ENCODE results near the gene FGB. TPM values are rescaled to one million over a fixed set of nuclear protein-coding genes. Genes with fewer than 3 reads are reported as not detected.

The FGB gene
- total and polyA plus RNA-seq, 9 of the 15 experiments (the other 6 are each of a cell fraction or from before 2014, with no cell fraction given): 0.07 to 1.9 (median 0.13) TPM; not detected in 6

DNA sequence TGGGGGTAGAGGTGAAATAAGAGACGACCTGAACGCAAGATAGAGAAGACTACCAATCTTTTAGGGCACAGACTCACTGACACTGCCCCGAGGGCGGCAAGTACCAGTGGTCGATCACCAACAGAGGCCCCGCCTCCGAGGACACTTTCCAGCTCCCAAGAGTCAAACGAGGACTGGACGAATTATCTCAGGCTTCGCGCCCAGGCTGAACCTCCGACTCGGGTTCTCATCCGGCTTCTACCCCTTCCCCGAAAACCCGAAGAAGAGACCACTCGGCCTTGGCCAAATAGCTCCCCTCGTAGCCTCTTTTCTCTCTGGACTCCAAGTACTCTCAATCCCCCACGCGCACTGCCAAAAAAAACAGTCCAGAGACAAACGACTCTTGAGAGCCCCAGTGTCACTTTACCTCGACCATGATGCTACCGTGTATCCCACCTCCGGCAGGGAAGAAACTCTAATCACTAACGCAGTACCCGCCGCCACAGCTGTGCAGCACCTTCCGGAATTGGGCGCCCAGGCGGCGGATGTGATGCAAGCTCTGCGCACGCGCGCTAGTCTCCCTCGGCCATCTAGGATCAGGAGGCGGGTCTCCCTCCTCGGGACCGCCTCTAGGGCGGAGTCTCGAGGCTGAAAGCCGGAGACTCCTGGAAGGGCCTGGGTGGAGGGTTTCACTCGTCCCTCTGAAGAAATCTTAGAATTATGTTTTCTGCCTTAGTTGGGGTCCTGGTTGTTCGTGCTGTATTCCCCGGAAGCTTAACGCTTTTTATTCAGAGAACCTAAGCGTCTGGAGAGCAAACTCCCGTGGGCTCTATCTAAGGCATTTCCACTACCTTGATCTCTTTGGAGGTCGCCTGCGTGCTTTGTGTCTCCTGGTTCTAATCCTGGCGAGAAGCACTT lies 12.7 kb upstream of the FGB start, which contains the start of gene PLRG1 (continued):
- TF ChIP-seq HBP1 (CRISPR knock-in tag; IDR thresholded peaks at IDR 0.05) (no peak), HLTF (IDR thresholded peaks at IDR 0.05) (peak; percentile 58; the same call in 1 of the 2 replicates), ZKSCAN1 (IDR thresholded peaks at IDR 0.05; ENCODE audit: low read depth, low read length) (no peak), TAF9B (IDR thresholded peaks at IDR 0.05; ENCODE audit: partially characterized antibody) (peak; percentile 57), NFRKB (IDR thresholded peaks at IDR 0.05; ENCODE audit: low read depth) (peak; percentile 75; the same call in 1 of the 2 replicates), GABPA (tag; conservative IDR thresholded peaks at IDR 0.05; ENCODE audit: low read depth) (peak; percentile 94), PHF8 (IDR thresholded peaks at IDR 0.05; ENCODE audit: borderline replicate concordance, low read length) (peak; percentile 81; the same call in 1 of the 2 replicates), GTF2A2 (tag; IDR thresholded peaks at IDR 0.05) (no peak), YY1 (IDR thresholded peaks at IDR 0.05; ENCODE audit: borderline replicate concordance in 1 of 3, control insufficient read depth in 1 of 3, extremely low read depth in 1 of 3, insufficient read depth in 3 of 3, insufficient read length in 1 of 3, insufficient replicate concordance in 2 of 3, low read depth in 1 of 3, low read length in 2 of 3) (peak in 2 of 3 experiments; percentile 28 to 65), ZBTB11 (CRISPR knock-in tag; IDR thresholded peaks at IDR 0.05) (peak in 2 of 3 experiments; percentile 75 to 96; a peak in 5 of 6 replicates), KDM5B (IDR thresholded peaks at IDR 0.05; ENCODE audit: insufficient replicate concordance, low read depth, low read length) (peak; percentile 83), ELF2 (CRISPR knock-in tag; IDR thresholded peaks at IDR 0.05) (0 out of 2 replicates have a peak, but pooled peaks have one; percentile 36), ATF6 (CRISPR knock-in tag; IDR thresholded peaks at IDR 0.05) (no peak), RBBP5 (IDR thresholded peaks at IDR 0.05; ENCODE audit: borderline replicate concordance, insufficient read depth, low read length, poor library complexity, severe bottlenecking) (peak; percentile 85), MNT (conservative IDR thresholded peaks at IDR 0.05) (peak in 1 of 2 experiments; percentile 63; a peak in 2 of 4 replicates)

Data from K562 (cell line).